ENCODE measurements around the gene BCHE.
"Not testable (repeated sequence)": the region's sequence is repeated elsewhere in the genome, so short reads cannot be mapped to it uniquely, and the experiment has no call there.

Gene BCHE

DNA sequence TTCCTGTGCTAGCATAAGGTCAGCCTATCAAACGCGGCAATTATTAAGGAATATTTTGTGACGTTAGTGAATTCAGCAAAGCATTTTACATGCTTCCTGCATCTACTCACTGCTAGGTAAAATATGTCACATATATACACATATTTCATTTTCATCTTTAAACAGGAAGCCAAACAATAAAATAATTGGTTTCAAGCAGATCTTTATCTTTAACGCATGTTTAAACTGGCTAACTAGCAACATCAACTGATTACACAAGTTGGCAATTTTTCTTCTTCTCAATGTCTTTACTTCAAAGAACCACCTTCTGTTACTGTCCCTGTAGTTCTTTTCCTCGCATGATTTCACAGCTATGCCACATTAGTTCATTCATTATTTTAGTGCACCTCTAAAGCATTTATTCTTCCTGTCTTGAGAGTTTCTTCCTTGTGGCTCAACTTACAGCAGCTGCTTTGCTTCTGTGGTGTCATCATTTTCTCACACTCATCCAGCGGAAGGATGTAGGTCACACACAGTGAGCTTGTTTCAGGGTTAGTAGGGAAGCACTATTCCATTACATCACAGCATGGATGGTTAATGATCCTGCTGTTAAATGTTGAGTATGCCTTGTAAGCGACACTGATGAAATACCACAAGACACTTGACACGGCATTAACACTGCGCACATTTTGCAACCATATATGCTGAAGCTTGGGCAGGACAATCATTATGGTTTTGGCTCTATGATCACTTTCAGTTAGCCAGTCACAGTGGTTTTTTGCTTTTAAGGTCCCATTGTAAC, 2.3 kb upstream of the BCHE start:
- Mint-ChIP-seq H3K36me3 (ENCODE audit: low read depth) (no peaks in the 10 kb centered on the region), H3K9me3 (no peaks in the 10 kb centered on the region), H3K27me3 (no peaks in the 10 kb centered on the region), H3K4me3 (no peak overlapping the region), H3K27ac (no peak overlapping the region), H3K4me1 (no peaks in the 10 kb centered on the region)
- no peak for DNase-seq
- no peak for ATAC-seq

DNA sequence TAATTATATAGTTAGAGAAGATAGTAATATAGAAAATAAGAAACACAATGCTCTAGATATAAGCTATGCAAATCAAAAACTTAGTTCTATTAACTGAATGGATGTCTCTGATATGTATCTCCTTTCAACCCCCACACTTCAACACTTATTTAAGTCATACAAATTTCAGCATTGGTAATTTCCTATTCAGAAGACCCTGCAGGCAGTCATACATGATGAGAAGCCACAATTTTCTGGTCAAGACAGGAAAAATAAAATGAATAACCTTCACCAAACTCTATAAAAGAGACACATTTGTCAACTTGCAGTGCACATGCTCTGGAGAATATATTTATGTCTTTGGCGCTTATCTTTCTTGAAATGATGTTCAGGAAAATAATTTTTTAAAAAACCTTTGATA, 578 bp upstream of the BCHE start:
- no peak for DNase-seq
- H3K36me3 Mint-ChIP-seq (ENCODE audit: low read depth) = no peaks in the 10 kb centered on the region
- no peak for ATAC-seq
- H3K4me1 Mint-ChIP-seq = no peaks in the 10 kb centered on the region
- no peaks in the 10 kb centered on the region for H3K27me3 Mint-ChIP-seq
- no peak overlapping the region for H3K27ac Mint-ChIP-seq
- H3K4me3 Mint-ChIP-seq = no peak overlapping the region
- no peaks in the 10 kb centered on the region for H3K9me3 Mint-ChIP-seq

DNA sequence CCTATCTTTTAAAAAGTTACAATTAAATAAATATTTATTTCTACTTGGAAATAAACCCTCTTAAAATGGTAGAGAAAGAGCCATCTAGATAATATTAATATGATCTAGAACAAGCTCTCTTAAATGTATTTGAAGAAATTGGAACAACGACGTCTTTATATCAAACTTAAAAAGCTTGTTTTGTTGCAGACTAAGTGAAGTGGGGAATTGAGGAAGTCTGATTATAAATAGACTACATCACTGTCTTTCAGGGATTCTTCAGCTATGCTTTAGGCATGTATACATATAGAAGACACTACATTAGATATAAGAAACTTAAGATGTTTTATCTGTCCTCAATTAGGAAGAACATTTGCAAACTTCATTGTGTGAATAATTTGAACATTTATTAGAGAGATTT, 1.8 kb downstream of the BCHE start:
- H3K4me3 Mint-ChIP-seq = no peak overlapping the region
- no peaks in the 10 kb centered on the region for H3K9me3 Mint-ChIP-seq
- no peak overlapping the region for H3K27ac Mint-ChIP-seq
- H3K27me3 Mint-ChIP-seq = no peaks in the 10 kb centered on the region
- ATAC-seq (no peak), DNase-seq (no peak)
- H3K4me1 Mint-ChIP-seq = no peaks in the 10 kb centered on the region
- no peaks in the 10 kb centered on the region for H3K36me3 Mint-ChIP-seq (ENCODE audit: low read depth)

DNA sequence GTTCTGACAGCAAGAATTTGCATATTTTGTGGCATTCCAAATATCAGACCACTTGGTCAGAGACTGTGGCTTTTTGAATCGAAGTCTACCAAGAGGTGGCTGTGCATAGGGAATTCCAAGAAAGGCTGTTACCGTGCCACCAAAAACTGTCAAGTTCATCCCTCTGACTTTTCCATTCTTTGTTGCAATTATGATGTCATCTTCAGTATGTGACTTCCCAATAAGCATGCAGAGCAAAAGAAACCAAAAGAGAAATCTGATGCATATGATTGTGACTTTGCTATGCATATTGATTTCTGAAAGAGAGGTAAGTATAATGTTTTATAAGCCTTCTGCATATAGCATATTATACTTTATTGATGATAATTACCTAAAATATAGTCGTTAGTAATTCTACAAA, 6.5 kb downstream of the BCHE start:
- DNase-seq (no peak), ATAC-seq (no peak)
- Mint-ChIP-seq H3K36me3 (ENCODE audit: low read depth) (no peaks in the 10 kb centered on the region), H3K4me3 (no peak overlapping the region), H3K27ac (no peak overlapping the region), H3K9me3 (peaks cover 7% of the 10 kb centered on the region), H3K4me1 (no peaks in the 10 kb centered on the region), H3K27me3 (no peaks in the 10 kb centered on the region)

DNA sequence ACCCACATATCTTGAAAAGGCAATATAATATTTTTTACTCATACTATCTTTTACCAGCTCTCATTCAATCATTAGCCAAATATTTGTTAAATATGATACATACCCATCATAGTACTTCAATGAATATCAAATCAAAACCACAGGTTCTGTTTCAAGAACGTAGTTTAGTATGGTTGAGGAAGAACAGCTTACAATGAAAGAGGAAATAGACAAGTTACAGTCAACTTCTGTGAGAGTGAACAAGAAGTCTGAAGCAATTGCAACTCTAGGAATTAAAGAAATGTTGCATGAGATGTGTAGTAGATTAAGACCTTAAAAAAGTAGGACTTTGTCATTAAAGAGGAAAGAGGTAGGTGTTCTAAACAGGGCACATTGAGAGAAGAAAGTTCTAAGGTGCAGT, 9.3 kb downstream of the BCHE start:
- Mint-ChIP-seq H3K9me3 (peaks cover 7% of the 10 kb centered on the region), H3K27ac (no peak overlapping the region), H3K4me3 (no peak overlapping the region), H3K4me1 (no peaks in the 10 kb centered on the region), H3K36me3 (ENCODE audit: low read depth) (no peaks in the 10 kb centered on the region), H3K27me3 (no peaks in the 10 kb centered on the region)
- DNase-seq (no peak), ATAC-seq (no peak)

DNA sequence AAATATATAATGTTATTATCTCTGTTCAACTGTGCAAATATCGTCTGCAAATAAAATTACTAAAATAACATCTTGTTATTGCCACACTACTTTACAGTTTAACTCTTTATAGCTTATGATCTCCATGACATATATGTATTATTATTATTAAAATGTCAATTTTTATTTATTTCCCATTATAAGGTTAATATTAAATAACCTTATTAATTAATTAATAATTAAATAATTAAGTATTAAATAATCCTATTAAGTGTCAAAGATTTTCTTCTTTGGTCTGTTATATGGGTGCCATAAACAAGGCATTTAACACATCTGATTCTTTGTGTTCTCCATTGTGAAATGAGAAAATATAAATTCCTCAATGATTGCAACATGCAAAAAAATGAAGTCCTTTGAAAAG, 10.0 kb downstream of the BCHE start:
- H3K4me3 Mint-ChIP-seq = no peak overlapping the region
- no peak for ATAC-seq
- H3K9me3 Mint-ChIP-seq = peaks cover 7% of the 10 kb centered on the region
- H3K27me3 Mint-ChIP-seq = no peaks in the 10 kb centered on the region
- no peaks in the 10 kb centered on the region for H3K4me1 Mint-ChIP-seq
- H3K36me3 Mint-ChIP-seq (ENCODE audit: low read depth) = no peaks in the 10 kb centered on the region
- no peak overlapping the region for H3K27ac Mint-ChIP-seq
- DNase-seq = no peak

DNA sequence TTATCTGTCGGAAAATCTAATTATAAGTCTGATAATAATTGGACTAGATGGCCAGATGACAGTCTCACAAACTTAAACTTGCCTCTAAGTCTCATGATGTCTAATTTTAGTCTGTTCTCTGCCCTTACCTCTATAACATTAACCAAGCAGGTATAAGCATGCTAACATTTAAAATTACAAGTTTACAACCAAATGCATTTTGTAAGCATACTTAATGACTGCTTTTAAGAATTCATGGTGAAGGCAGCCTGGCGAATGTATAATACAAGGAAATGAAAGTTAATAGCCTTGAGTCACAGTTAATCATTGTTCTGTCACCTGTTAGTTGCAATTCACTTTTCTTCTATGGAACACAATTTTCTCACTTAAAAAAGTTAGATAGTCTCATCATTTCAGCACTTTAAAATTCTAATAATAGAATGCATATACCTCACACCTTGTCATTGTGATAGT, 16.5 kb downstream of the BCHE start:
- Mint-ChIP-seq H3K36me3 (ENCODE audit: low read depth) (no peaks in the 10 kb centered on the region), H3K27me3 (no peaks in the 10 kb centered on the region), H3K9me3 (peaks cover 8% of the 10 kb centered on the region), H3K4me1 (no peaks in the 10 kb centered on the region), H3K4me3 (no peak overlapping the region), H3K27ac (no peak overlapping the region)
- no peak for DNase-seq
- no peak for ATAC-seq

DNA sequence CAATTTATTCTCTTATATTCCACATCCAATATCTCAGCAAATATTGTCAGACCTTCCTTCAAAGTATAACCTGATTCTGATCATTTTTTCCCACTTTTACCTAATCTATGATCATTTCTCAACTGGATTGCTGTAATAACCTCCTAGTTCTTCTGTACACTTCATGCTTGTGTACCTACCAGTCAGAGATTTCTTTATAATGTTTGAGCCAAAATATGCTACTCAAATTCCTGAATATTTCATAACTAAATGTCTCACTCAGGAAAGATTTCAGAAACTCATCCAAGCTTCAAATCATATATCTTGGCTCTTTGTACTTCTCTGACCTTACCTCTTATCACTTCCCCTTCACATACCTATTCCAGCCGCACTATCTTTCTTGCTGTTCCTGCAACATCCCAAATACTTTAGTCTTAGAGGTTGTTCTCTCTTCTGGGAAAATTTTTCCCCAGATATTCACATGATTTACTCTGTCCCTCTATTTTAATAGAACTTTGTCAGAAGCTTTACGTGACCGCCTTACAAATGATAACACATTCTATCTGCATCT, 20.0 kb downstream of the BCHE start:
- DNase-seq (no peak), ATAC-seq (no peak)
- Mint-ChIP-seq H3K27ac (no peak overlapping the region), H3K27me3 (no peaks in the 10 kb centered on the region), H3K4me3 (no peak overlapping the region), H3K9me3 (peaks cover 8% of the 10 kb centered on the region), H3K4me1 (no peaks in the 10 kb centered on the region), H3K36me3 (ENCODE audit: low read depth) (no peaks in the 10 kb centered on the region)

DNA sequence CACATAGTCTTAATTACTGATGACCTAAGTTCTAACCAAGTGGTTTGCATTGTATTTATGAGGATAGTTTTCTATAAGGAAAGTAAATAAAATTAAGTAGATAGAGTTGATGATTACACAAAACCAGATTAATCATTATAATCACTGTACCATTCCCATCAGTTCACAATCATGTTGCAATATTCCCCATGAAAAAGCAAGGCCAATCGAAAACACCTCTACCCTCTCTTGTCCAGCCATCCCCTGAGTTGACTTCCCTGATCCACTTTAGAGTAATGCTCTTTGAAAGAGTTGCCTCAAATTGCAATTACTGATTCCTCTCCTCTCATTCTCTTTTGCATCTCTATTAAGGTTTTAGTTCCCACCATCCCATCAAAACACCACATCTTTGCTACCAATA, 21.0 kb downstream of the BCHE start:
- no peaks in the 10 kb centered on the region for H3K27me3 Mint-ChIP-seq
- no peak overlapping the region for H3K27ac Mint-ChIP-seq
- no peaks in the 10 kb centered on the region for H3K36me3 Mint-ChIP-seq (ENCODE audit: low read depth)
- no peaks in the 10 kb centered on the region for H3K4me1 Mint-ChIP-seq
- H3K9me3 Mint-ChIP-seq = peaks cover 8% of the 10 kb centered on the region
- H3K4me3 Mint-ChIP-seq = no peak overlapping the region
- no peak for DNase-seq
- no peak for ATAC-seq

DNA sequence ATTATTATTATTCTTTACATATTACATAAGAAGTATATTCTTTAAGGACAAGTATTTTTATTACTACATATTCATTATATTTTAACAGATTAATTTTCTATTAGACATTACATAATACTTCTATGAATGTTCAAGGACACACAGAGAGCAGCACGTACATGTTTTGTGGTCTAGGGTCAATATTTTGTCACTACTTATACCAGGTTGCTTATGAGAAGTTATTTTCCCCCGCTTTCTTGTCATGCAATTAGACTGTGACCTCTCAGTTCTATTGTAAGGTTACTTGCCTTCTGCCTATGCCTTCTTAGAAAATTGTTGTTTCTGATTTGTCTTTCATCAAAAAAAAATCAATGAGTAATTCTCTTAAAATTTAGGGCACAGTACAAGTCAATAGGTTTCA, 21.5 kb downstream of the BCHE start:
- no peaks in the 10 kb centered on the region for H3K36me3 Mint-ChIP-seq (ENCODE audit: low read depth)
- no peaks in the 10 kb centered on the region for H3K27me3 Mint-ChIP-seq
- no peak for DNase-seq
- H3K27ac Mint-ChIP-seq = no peak overlapping the region
- no peak for ATAC-seq
- no peak overlapping the region for H3K4me3 Mint-ChIP-seq
- H3K9me3 Mint-ChIP-seq = peaks cover 8% of the 10 kb centered on the region
- no peaks in the 10 kb centered on the region for H3K4me1 Mint-ChIP-seq

DNA sequence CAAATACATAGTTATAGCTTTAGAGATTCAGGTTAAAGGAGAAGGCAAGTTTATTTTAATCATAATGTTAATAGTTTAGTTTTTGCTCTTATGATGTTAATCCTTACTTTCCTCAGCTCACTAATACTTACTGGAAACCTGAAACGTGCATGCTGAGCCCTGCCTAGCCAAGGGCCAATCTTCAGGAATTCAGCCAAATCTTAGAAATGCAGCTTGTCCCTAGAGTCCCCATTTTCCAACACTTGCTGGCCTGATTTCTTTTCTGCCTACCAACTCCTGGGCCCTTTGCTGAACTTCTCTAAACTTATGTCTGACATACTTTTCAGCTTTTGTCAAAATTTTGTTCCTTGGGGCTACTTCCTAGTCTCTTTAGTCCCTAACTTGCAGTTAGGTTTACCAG, 22.8 kb downstream of the BCHE start:
- ATAC-seq (no peak), DNase-seq (no peak)
- Mint-ChIP-seq H3K27me3 (no peaks in the 10 kb centered on the region), H3K27ac (no peak overlapping the region), H3K9me3 (peaks cover 8% of the 10 kb centered on the region), H3K4me1 (no peaks in the 10 kb centered on the region), H3K36me3 (ENCODE audit: low read depth) (no peaks in the 10 kb centered on the region), H3K4me3 (no peak overlapping the region)

DNA sequence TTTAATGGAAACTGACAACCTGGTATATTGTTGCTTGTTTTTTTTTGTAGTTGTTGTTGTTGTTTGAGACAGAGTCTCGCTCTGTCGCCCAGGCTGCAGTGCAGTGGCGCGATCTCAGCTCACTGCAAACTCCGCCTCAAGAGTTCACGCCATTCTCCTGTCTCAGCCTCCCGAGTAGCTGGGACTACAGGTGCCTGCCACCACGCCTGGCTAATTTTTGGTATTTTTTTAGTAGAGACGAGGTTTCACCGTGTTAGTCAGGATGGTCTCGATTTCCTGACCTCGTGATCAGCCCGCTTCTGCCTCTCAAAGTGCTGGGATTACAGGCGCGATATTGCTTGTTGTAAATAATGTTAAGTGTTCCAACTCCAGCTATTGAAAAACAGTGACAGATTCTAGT, 29.3 kb downstream of the BCHE start:
- not testable (repeated sequence) for ATAC-seq; H3K36me3 Mint-ChIP-seq (ENCODE audit: low read depth); H3K4me3 Mint-ChIP-seq; H3K4me1 Mint-ChIP-seq; H3K27ac Mint-ChIP-seq; H3K9me3 Mint-ChIP-seq; DNase-seq; H3K27me3 Mint-ChIP-seq

DNA sequence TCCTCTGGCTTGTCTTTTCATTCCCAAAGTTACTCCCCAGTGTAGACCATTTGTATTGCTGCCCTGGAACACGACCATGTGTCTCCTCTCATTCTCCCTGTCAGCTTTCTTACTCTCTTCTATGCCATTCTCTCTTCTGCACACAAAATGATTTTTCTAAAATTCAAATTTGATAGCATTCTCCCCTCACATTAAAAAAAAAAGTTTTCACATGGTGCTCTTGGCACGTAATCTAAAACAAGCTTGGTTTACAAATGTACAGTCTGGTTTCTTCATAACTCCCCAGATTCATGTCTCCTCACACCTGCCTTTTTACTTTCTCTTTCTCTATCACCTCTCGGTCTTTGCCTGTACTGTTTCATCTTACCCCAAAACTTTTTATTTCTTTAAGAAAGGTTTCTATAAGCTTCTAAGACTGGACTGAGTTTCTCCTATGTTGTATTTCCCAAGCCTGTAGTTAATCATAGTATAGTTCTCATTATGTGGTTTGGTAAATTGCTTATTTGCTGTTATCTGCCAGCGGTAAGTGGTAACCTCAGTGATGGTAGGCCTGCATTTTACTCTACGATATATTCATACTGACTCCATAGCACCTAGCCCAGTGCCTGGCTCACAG, 31.2 kb downstream of the BCHE start:
- H3K4me3 Mint-ChIP-seq = no peak overlapping the region
- no peaks in the 10 kb centered on the region for H3K4me1 Mint-ChIP-seq
- ATAC-seq (no peak), DNase-seq (no peak)
- no peaks in the 10 kb centered on the region for H3K36me3 Mint-ChIP-seq (ENCODE audit: low read depth)
- no peaks in the 10 kb centered on the region for H3K27me3 Mint-ChIP-seq
- H3K9me3 Mint-ChIP-seq = no peaks in the 10 kb centered on the region
- no peak overlapping the region for H3K27ac Mint-ChIP-seq

DNA sequence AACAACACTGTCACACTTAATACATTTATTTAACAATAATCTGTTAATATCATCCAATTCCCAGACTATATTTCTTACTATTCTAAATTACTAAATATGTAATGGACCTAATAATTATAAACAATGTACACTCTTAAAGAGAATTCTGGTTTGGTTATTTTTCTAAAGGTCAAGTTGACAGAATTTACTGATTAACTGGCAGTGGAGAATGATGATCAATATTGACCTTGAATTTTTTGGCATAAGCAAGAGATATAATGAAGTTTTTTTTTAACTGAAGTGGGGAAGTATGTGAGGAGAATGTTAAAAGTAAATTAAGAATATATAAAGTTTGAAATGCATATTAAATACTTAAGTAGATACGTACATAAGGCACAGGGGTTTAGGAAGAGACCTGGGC, 33.8 kb downstream of the BCHE start:
- H3K36me3 Mint-ChIP-seq (ENCODE audit: low read depth) = no peaks in the 10 kb centered on the region
- no peak overlapping the region for H3K4me3 Mint-ChIP-seq
- ATAC-seq (no peak), DNase-seq (no peak)
- no peaks in the 10 kb centered on the region for H3K27me3 Mint-ChIP-seq
- no peaks in the 10 kb centered on the region for H3K9me3 Mint-ChIP-seq
- H3K27ac Mint-ChIP-seq = no peak overlapping the region
- H3K4me1 Mint-ChIP-seq = no peaks in the 10 kb centered on the region

DNA sequence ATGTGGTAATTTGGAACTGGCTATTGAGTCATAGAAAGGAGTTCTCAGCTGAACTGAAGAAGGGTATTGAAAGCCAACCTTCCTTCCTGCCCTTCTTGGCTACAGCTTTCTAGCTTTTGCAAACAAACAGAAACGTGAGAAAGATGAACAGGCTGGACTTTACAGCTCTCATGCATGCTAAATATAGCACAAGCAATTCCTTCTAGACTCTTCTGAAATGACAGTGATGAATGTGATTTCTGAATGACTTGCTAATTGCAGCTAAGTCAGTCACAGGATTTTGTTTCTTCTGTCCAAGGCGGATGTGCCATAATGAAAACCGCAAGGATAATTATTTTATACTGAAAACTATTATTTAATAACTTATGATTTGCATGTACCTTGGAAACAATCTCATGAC, 36.3 kb downstream of the BCHE start:
- no peaks in the 10 kb centered on the region for H3K4me1 Mint-ChIP-seq
- H3K27me3 Mint-ChIP-seq = no peaks in the 10 kb centered on the region
- H3K9me3 Mint-ChIP-seq = peaks cover 6% of the 10 kb centered on the region
- H3K4me3 Mint-ChIP-seq = no peak overlapping the region
- ATAC-seq (no peak), DNase-seq (no peak)
- H3K27ac Mint-ChIP-seq = no peak overlapping the region
- H3K36me3 Mint-ChIP-seq (ENCODE audit: low read depth) = no peaks in the 10 kb centered on the region
